ENCODE data around the gene NAV1. TPM values are rescaled to one million over a fixed set of nuclear protein-coding genes. Genes with fewer than 3 reads are reported as not detected.

Gene NAV1
- total and polyA plus RNA-seq, 2 of the 8 experiments (the other 6 are each of a cell fraction or from before 2014, with no cell fraction given) = 9.9 to 42.7 TPM

DNA sequence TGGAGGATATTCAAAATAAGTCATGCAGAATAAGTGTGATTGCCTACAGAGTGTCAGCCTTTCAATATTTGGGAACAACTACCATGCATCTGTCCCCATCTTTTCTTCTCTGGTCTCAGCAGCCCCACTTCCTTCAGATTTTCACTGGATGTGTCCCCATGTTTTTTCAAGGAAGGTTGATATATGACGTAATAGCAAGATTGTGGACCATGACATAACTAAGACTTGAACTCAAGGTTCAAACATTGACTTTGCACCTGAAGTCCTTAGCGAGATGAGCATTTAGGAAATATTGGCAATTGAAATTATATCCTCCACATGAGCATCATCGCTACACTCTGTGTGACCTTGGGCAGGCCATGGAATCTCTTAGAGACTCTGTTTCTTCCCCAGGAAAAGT is 5.8 kb downstream of the NAV1 start:
- H2AFZ ChIP-seq (ENCODE audit: low read length) = no peak overlapping the region
- FAIRE-seq (no peak), DNase-seq (ENCODE audit: low read depth in 1 of 2, low spot score in 2 of 2) (no peak)
- CTCF ChIA-PET (ENCODE audit: partially characterized antibody) = interaction anchor here (0.6 to 43.8 kb wide), 11 partner anchors 12 to 249 kb away, joined by 3 to 929 read pairs (median 3); partner anchors contain the start of gene CSRP1
- no peaks in the 10 kb centered on the region for H3K36me3 ChIP-seq (ENCODE audit: control insufficient read depth in 2 of 4, insufficient read depth in 4 of 4, low read length in 3 of 4)
- no peak overlapping the region for H3K14ac ChIP-seq (ENCODE audit: insufficient read length)
- no peak overlapping the region for H2BK20ac ChIP-seq (ENCODE audit: low read length)
- H3K4me1 ChIP-seq (replicated peaks in 1 of 4; ENCODE audit: control insufficient read depth in 3 of 4, insufficient read depth in 4 of 4, low read length in 3 of 4) = peaks cover 2% of the 10 kb centered on the region in 4 experiments; a peak in 4 of 7 replicates
- H3K23ac ChIP-seq (ENCODE audit: insufficient read length) = no peak overlapping the region
- H3K4me3 ChIP-seq (ENCODE audit: extremely low read depth in 1 of 4, insufficient read depth in 2 of 4, low read depth in 3 of 4, low read length in 4 of 4) = no peak overlapping the region
- H4K5ac ChIP-seq (ENCODE audit: insufficient read length, low read depth, low read length) = no peak overlapping the region
- no peak overlapping the region for H2BK120ac ChIP-seq (replicated peaks; ENCODE audit: low read depth, low read length)
- peaks cover 2 to 21% (median 17%) of the 10 kb centered on the region in 4 experiments for H3K27me3 ChIP-seq (replicated peaks in 1 of 4; ENCODE audit: control insufficient read depth in 3 of 4, extremely low read depth in 1 of 4, insufficient read depth in 3 of 4, low read length in 3 of 4)
- H3K56ac ChIP-seq (replicated peaks; ENCODE audit: insufficient read length, low read depth, low read length) = no peak overlapping the region
- no peaks in the 10 kb centered on the region; the same call in 1 of the 2 replicates for H3K79me1 ChIP-seq (ENCODE audit: low read depth, low read length)
- H2AK5ac ChIP-seq (ENCODE audit: low read depth, low read length) = no peak overlapping the region
- no peak overlapping the region for H3K18ac ChIP-seq (ENCODE audit: extremely low read depth, low read length)
- 92% methylated on average over 3 of the region's 3 CpGs; no CpG with 5 or more reads in 1 of the 2 experiments for WGBS, 2 experiments (ENCODE audit: extremely low coverage in 1 of 2, insufficient coverage in 1 of 2, insufficient read length in 1 of 2, insufficient replicate concordance in 2 of 2, low coverage in 1 of 2, low lambda C conversion rate in 2 of 2, missing lambda C conversion rate in 1 of 2)
- H2BK5ac ChIP-seq (ENCODE audit: low read depth, low read length) = no peak overlapping the region
- H3K9me3 ChIP-seq (ENCODE audit: insufficient read depth in 2 of 2, low read depth in 1 of 2, low read length in 1 of 2) = no peaks in the 10 kb centered on the region
- H3K4me2 ChIP-seq (ENCODE audit: insufficient read depth in 1 of 2, low read depth in 2 of 2, low read length in 2 of 2) = no peak overlapping the region
- no peak overlapping the region for H4K8ac ChIP-seq (ENCODE audit: extremely low read depth, insufficient read depth, low read length)
- H4K91ac ChIP-seq (replicated peaks; ENCODE audit: insufficient read length, low read length) = no peak overlapping the region
- H3K27ac ChIP-seq (ENCODE audit: low read depth, low read length) = no peak overlapping the region
- POLR2A ChIA-PET (ENCODE audit: partially characterized antibody) = interaction anchor here (0.7 kb wide), 1 partner anchor 12 kb away, joined by 3 read pairs; no protein-coding TSS in a partner anchor
- H2BK15ac ChIP-seq (ENCODE audit: low read length) = no peak overlapping the region
- H4K20me1 ChIP-seq (replicated peaks in 1 of 2; ENCODE audit: control insufficient read depth in 1 of 2, insufficient read depth in 2 of 2, low read length in 2 of 2) = no peaks in the 10 kb centered on the region
- peaks cover 4% of the 10 kb centered on the region; the same call in 1 of the 2 replicates for H3K23me2 ChIP-seq (ENCODE audit: low read depth, low read length)
- H3K79me2 ChIP-seq (ENCODE audit: control insufficient read depth in 1 of 2, insufficient read depth in 2 of 2, low read length in 2 of 2) = no peaks in the 10 kb centered on the region
- no peak overlapping the region for H3K9ac ChIP-seq (replicated peaks in 1 of 4; ENCODE audit: extremely low read depth in 1 of 4, low read depth in 3 of 4, low read length in 3 of 4)
- no peak overlapping the region for H3K4ac ChIP-seq (replicated peaks; ENCODE audit: insufficient read length, low read depth, low read length)
- no peak overlapping the region for H2BK12ac ChIP-seq (ENCODE audit: low read depth, low read length)
- TF ChIP-seq CTBP2 (IDR thresholded peaks at IDR 0.05; ENCODE audit: borderline replicate concordance, insufficient read depth, insufficient read length, low read length) = no peak
- no peak for TF ChIP-seq BACH1 (IDR thresholded peaks at IDR 0.05; ENCODE audit: low read length)
- TF ChIP-seq BCL11A (IDR thresholded peaks at IDR 0.05; ENCODE audit: low read depth in 2 of 2, low read length in 2 of 2) = no peak
- no peak for TF ChIP-seq NANOG (IDR thresholded peaks at IDR 0.05; ENCODE audit: insufficient read depth, low read depth, low read length, poor library complexity, severe bottlenecking)
- no peak for TF ChIP-seq PHF8 (conservative IDR thresholded peaks at IDR 0.05; ENCODE audit: low read depth, low read length)
- TF ChIP-seq TCF12 (IDR thresholded peaks at IDR 0.05; ENCODE audit: low read depth, low read length) = no peak
- TF ChIP-seq EP300 (IDR thresholded peaks at IDR 0.05; ENCODE audit: borderline replicate concordance in 1 of 2, low read depth in 2 of 2, low read length in 2 of 2) = no peak
- no peak for TF ChIP-seq SAP30 (IDR thresholded peaks at IDR 0.05; ENCODE audit: insufficient read depth, insufficient replicate concordance, low read length)
- TF ChIP-seq, protein P1, sequence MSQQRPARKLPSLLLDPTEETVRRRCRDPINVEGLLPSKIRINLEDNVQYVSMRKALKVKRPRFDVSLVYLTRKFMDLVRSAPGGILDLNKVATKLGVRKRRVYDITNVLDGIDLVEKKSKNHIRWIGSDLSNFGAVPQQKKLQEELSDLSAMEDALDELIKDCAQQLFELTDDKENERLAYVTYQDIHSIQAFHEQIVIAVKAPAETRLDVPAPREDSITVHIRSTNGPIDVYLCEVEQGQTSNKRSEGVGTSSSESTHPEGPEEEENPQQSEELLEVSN (IDR thresholded peaks at IDR 0.05) = no peak
- no peak for TF ChIP-seq HDAC2 (IDR thresholded peaks at IDR 0.05; ENCODE audit: borderline replicate concordance in 1 of 2, low read depth in 2 of 2, low read length in 2 of 2)
- TF ChIP-seq SIN3A (conservative IDR thresholded peaks at IDR 0.05 in 1 of 2, IDR thresholded peaks at IDR 0.05 in 1 of 2; ENCODE audit: low read depth in 1 of 2, low read length in 2 of 2) = no peak
- no peak for TF ChIP-seq POLR2AphosphoS5 (IDR thresholded peaks at IDR 0.05; ENCODE audit: low read depth, low read length)

Measured in H1 (cell line).